RWPE2 (cell line): ENCODE data around the gene DIO1.
A peak's percentile ranks its signal among the peaks of the same experiment; 100 is the strongest.

Experiments
- ATAC-seq: fragments of 200-7000 bp; cut with Tn5 transposase; 3 replicates; pipeline ENCODE4 v1.9.1; 2021; ENCODE audit warnings: low read depth
- DNase-seq: peaks from one replicate; pipeline ENCODE4 v3.0.0-alpha.2; 2020; ENCODE audit warnings: low spot score
- H3K27ac ChIP-seq: fragments of 450-650 bp; 2 replicates; pipeline ENCODE4 v1.5.1; 2017; ENCODE audit warnings: mild to moderate bottlenecking; ENCODE audit not compliant: poor library complexity, severe bottlenecking
- H3K27me3 ChIP-seq: fragments of 250-450 bp; sonication (Bioruptor Pico); 2 replicates; pipeline ENCODE4 v1.5.1; 2021; ENCODE audit warnings: mild to moderate bottlenecking, moderate library complexity; ENCODE audit not compliant: insufficient read depth, poor library complexity, severe bottlenecking
- H3K36me3 ChIP-seq: fragments of 250-450 bp; sonication (Bioruptor Pico); 2 replicates; pipeline ENCODE4 v1.5.1; 2020; ENCODE audit warnings: low read depth, mild to moderate bottlenecking, moderate library complexity
- H3K4me1 ChIP-seq: fragments of 250-450 bp; sonication (Bioruptor Pico); 2 replicates; pipeline ENCODE4 v1.5.1; 2021; ENCODE audit warnings: mild to moderate bottlenecking, moderate library complexity; ENCODE audit not compliant: insufficient read depth, poor library complexity, severe bottlenecking
- H3K4me3 ChIP-seq: fragments of 250-450 bp; sonication (Bioruptor Pico); 2 replicates; pipeline ENCODE4 v1.5.1; 2021; ENCODE audit warnings: mild to moderate bottlenecking, moderate library complexity; ENCODE audit not compliant: severe bottlenecking
- H3K9me3 ChIP-seq: fragments of 250-450 bp; sonication (Bioruptor Pico); 2 replicates; pipeline ENCODE4 v1.5.1; 2021; ENCODE audit warnings: mild to moderate bottlenecking, moderate library complexity; ENCODE audit not compliant: severe bottlenecking
- TF ChIP-seq, protein P1 (sequence below): fragments of 450-650 bp; IDR thresholded peaks from one replicate; pipeline ENCODE4 v1.5.1; 2017; ENCODE audit warnings: mild to moderate bottlenecking, moderate library complexity; ENCODE audit not compliant: poor library complexity, severe bottlenecking

Gene DIO1

GRCh38 chr1:53957194-53957818 is 63.3 kb downstream of the DIO1 start:
- Histone ChIP-seq H3K4me1 (peaks cover 27% of the 10 kb centered on the region), H3K27me3 (no peaks in the 10 kb centered on the region), H3K9me3 (no peaks in the 10 kb centered on the region), H3K36me3 (peaks cover 96% of the 10 kb centered on the region), H3K27ac (peak overlapping the region; percentile 96), H3K4me3 (no peak overlapping the region)
- ATAC-seq (peak; percentile 98), DNase-seq (no peak)
- TF ChIP-seq, protein P1, sequence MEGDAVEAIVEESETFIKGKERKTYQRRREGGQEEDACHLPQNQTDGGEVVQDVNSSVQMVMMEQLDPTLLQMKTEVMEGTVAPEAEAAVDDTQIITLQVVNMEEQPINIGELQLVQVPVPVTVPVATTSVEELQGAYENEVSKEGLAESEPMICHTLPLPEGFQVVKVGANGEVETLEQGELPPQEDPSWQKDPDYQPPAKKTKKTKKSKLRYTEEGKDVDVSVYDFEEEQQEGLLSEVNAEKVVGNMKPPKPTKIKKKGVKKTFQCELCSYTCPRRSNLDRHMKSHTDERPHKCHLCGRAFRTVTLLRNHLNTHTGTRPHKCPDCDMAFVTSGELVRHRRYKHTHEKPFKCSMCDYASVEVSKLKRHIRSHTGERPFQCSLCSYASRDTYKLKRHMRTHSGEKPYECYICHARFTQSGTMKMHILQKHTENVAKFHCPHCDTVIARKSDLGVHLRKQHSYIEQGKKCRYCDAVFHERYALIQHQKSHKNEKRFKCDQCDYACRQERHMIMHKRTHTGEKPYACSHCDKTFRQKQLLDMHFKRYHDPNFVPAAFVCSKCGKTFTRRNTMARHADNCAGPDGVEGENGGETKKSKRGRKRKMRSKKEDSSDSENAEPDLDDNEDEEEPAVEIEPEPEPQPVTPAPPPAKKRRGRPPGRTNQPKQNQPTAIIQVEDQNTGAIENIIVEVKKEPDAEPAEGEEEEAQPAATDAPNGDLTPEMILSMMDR, result no peak

- DNase-seq (no peak), ATAC-seq (no peak)
- Histone ChIP-seq H3K27ac (no peak overlapping the region), H3K9me3 (no peaks in the 10 kb centered on the region), H3K4me3 (no peak overlapping the region), H3K4me1 (peaks cover 24% of the 10 kb centered on the region), H3K27me3 (no peaks in the 10 kb centered on the region), H3K36me3 (peaks cover 93% of the 10 kb centered on the region)
- TF ChIP-seq, protein P1, result peak; percentile 78
Measured at GRCh38 chr1:53959664-53960250, 65.8 kb downstream of the DIO1 start.
